Suppressor macrophage treated with lipopolysaccharide for 4 hours (primary cell): ENCODE results near the gene LSM4.
A peak's percentile ranks its signal among the peaks of the same experiment; 100 is the strongest.

Experiments
- DNase-seq: peaks from one replicate; pipeline ENCODE4 v3.0.0-alpha.2; 2020

LSM4 gene

DNA sequence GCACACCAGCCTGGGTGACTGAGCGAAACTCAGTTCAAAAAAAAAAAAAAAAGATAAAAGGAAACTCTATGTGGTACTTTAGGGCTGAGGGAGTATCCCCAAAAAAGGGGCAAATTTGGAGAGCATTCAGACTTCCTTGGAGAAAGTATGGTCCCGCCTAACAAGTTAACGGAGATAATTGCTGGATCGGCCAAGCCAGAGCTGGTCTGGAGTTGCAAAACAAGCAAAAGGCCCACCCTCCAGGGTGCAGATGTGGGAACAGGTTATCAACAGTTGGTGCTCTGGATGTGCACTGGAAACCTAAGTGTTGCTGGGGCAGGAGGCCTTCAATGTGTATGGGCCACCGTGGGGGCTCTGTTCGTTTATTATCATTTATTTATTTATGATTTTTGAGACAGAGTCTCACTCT, 51.4 kb downstream of the LSM4 start:
- DNase-seq = no peak

DNA sequence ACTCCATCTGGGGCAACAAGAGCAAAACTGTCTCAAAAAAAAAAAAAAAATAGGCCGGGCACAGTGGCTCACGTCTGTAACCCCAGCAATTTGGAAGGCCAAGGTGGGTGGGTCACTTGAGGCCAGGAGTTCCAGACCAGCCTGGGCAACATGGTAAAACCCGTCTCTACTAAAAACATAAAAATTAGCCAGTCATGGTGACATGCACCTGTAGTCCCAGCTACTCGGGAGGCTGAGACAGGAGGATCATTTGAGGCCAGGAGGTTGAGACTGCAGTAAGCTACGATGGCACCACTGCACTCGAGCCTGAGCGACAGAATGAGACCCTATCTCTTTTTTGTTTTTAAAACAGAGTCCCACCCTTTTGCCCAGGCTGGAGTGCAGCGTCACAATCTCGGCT, 52.5 kb downstream of the LSM4 start:
- no peak for DNase-seq

DNA sequence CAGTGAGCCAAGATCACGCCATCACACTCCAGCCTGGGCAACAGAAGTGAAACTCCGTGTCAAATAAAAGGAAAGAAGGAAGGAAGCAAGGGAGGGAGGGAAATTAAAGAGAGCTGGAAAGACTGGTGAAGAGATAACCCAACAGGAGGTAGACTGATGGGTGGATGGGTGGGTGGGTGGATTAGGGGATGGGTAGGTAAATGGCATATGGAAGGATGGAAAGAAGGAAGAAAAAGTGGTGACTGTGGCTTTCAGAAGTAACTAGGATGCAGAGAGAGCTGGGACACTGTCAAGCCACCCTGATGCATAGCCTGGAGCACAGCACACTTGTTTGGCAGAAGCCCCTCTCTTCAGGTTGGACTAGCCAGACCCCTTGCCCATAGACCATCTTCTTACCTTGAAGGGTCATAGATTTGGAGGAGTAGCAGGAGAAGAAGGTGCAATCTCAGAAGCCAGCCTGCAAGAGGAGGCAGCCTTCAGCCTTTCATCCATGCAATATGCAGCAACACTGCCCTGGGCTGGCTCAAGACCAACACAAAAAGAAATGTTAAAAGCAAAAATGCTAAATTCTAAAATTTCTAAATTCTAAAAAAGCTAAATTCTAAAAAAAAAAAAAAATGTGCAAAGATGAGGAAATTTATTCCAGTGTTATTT, 53.7 kb downstream of the LSM4 start:
- DNase-seq = no peak

DNA sequence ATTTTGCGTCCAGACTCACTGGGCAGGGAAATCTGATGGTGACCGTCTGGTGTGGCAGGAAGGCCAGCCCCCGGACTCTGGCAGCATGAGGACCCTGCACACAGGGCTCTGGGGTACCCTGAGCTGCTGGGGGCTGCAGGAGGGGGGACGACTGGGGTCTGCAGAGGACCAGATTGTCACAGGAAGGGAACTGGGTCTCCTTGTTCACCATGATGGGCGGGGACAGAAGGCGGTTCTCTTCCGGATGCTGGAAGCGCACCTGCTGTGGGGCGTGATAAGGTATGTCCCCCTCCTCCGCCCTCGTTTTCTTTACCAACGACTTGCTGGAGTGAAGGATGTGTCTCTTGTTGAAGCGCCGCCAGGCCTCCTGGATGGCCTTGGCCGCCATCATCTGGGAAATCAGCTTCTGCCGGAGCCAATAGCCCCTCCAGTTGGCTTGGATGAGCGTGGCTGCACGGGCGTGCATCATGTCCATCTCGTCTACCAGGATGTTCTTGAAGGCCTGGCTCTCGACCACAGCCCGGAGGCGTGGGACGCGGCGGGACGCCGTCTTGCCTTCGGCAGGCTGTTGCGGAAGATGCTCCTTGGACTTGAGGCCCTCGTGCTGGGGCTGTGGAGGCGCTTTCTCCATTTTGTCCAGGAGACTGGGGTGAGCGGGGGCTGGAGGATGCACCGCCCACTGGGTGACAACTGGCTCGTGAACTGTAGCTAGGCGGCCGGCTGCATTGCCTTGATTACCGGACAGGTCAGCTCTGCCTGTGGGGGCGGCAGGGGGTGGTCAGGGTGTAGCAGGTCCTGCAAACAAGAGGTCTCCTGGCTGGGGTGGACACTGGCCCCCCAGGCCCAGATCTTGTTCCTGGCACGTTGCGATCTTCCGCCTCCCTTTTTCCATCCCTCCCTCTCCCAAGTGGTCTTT, 55.8 kb downstream of the LSM4 start:
- DNase-seq = no peak

DNA sequence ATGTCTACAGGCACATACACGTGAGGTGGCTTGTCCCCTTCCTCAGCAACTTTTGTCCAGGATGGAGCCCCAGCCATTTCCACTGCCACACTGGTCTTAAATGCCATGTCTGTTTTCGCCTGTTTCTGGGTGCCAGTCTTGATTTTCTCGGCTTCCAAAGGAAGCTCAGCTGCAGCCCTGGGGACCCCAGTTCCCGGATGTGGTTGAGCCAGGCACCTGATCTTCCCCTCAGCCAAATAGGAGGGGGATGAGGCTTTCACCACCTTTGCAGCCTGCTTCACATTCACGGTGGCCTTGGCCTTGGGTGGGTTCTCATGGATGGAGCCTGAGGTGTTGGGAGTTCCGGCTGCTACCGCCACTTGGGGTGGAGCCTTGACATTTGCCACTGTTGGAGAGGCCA, 57.3 kb downstream of the LSM4 start:
- no peak for DNase-seq

DNA sequence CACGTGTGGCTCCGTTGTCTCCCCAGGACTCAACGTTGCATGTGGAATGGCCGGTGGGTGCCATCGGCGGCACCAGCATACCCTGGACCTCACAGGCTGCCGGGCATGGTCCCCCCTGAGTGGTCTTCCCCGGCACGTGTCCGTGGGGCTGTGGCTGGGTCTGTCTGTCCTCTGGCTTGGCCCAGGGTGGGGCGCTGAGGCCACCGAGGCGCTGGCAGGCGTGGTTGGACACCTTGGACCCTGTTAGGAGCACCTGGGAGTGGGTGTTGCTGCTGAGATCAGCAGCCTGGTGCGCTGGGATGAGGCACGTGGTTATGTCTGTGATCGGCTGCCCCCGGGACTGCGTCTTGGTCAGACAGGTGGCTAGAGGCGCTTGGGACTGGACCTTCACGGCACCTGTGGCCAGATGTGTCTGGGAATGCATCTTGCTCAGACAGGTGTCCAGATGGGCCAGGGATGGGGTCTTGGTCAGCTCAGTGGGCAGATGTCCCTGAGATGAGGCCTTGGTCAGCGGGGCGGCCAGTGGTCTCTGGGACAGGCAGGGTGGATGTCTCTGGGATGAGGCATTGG, 57.8 kb downstream of the LSM4 start:
- no peak for DNase-seq

DNA sequence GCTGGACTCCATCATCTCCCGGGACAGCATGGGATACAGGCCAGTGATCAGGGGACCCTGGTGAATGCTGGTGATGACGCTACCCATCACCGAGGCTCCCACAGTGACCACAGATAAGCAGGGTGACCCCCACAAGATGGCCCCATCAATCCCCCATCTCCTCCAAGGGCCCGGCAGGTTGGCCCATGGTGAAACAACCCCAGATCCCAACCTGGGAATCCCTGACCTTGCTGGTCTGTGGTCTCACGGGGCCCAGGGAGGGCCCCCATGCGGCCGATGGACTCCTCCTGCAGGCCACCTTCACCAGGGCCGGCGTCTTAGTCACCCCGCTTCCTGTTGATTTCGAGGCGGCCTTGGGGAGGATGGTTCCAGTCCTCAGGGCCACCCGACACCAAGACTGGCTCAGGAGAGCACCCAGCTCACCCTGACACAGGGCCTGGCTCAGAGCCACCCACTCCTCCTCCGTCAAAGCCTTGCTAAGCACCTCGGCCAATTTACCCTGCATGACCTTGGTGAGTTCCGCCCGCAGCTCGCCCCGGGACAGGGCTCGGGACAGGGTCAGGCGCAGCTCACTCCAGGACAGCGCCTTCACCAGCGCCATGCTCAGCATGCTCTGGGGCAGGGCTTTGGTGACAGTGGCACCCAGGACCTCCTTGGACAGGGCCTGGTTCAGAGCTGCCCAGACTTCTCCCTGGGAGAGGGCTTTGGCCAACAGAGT, 58.6 kb downstream of the LSM4 start:
- no peak for DNase-seq

GRCh38 chr19:18263324-18264136, 59.3 kb downstream of the LSM4 start:
- DNase-seq = no peak

- no peak for DNase-seq
Observed at GRCh38 chr19:18262917-18263316, 60.0 kb downstream of the LSM4 start.

DNA sequence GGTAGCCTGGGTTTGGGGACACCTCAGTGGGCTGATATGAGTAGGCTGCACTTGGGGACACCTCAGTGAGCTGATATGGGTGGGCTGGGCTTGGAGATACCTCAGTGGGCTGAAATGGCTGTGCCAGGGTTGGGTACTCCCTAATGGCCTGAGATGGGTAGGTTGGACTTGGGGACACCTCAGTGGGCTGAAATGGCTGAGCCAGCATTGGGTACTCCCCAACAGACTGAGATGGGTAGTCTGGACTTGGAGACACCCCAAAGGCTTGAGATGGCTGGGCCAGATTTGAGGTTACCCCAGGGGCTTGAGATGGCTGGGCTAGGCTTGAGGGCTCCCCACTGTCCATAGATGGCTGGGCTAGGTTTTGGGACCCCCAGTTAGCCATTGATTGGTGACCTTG, 60.7 kb downstream of the LSM4 start:
- no peak for DNase-seq

GRCh38 chr19:18261474-18261873, 61.4 kb downstream of the LSM4 start:
- DNase-seq = no peak

- peak; percentile 21 for DNase-seq
Observed at GRCh38 chr19:18259893-18260292, 63.0 kb downstream of the LSM4 start.

DNA sequence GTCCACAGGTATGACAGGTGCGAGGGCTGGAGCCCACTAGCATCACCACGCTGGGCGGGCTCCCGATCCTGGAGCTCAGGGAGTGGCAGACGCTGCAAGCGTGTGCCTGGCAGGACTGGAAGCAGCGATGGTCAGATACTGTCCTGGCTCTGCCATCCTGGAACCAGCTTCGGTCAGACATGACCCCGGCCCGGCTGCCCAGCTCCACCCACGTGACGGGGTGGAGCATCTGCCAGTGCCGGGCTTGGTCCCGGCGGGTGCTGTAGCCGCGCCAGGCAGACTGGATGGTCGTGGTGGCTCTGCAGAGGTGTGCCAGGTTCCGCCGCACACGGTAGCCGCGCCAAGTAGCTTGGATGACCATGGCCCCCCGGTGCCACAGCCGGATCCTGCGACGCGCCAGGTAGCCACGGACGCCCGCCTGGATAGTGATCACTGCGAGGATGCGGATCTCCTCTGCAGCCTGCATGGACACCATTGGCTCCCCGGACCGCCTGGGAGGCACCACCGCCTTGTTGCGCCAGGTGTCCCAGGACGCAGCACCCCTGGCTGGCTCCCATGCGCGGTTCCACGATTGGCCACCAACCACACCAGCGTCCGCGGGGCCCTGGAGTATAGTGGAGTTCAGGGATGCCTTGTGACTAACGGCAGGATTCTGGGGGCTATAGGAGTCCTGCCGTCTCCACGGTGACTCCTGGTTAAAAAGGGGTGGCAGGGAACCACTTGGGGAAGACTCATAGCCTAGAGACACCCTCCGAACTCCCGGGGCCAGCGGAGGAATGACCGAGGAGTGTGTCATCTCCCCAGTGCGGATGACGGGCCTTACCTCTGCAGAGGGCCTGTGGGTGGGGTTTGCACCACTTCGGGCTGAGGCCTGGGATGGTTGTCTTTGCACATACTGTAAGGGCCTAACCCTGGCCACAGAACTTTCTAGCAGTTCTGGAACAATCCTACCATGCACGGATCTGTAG, 65.1 kb downstream of the LSM4 start:
- DNase-seq = no peak
